Measurements from ENCODE around the gene HACE1.

Gene HACE1

DNA sequence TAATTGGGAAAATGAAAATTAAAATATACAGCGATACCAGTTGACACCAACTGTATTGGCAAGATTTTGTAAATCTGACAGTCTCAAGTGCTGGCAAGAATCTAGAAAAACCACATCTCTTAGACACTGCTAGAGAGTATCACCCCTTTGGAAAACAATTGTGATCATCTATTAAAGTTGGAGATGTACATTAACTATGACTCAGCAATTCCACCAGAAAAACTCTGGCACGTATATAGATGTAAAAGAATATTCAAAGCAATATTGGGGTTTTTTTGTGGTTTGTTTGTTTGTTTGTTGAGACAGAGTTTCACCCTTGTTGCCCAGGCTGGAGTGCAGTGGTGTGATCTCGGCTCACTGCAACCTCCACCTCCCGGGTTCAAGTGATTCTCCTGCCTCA lies 142.9 kb downstream of the HACE1 start:
- H3K4me3 ChIP-seq (IDR thresholded peaks at IDR 0.05; ENCODE audit: insufficient read depth, low read depth, low read length) = no peak overlapping the region

GRCh38 chr6:104714796-104715195 lies 144.9 kb downstream of the HACE1 start:
- Histone ChIP-seq H3K4me2 (no peak overlapping the region), H3K79me2 (ENCODE audit: insufficient read depth, low read depth) (no peaks in the 10 kb centered on the region), H3K9ac (no peak overlapping the region), H3K36me3 (ENCODE audit: insufficient read depth) (no peaks in the 10 kb centered on the region), H3K4me1 (ENCODE audit: low read depth, poor library complexity, severe bottlenecking) (no peaks in the 10 kb centered on the region), H3K27me3 (ENCODE audit: insufficient read depth, low read depth) (no peaks in the 10 kb centered on the region), H2AFZ (ENCODE audit: low read depth) (no peak overlapping the region), H3K4me3 (IDR thresholded peaks at IDR 0.05; ENCODE audit: insufficient read depth, low read depth, low read length) (no peak overlapping the region), H3K27ac (no peak overlapping the region), H4K20me1 (ENCODE audit: insufficient read depth) (no peaks in the 10 kb centered on the region)
- TF ChIP-seq, protein P1, sequence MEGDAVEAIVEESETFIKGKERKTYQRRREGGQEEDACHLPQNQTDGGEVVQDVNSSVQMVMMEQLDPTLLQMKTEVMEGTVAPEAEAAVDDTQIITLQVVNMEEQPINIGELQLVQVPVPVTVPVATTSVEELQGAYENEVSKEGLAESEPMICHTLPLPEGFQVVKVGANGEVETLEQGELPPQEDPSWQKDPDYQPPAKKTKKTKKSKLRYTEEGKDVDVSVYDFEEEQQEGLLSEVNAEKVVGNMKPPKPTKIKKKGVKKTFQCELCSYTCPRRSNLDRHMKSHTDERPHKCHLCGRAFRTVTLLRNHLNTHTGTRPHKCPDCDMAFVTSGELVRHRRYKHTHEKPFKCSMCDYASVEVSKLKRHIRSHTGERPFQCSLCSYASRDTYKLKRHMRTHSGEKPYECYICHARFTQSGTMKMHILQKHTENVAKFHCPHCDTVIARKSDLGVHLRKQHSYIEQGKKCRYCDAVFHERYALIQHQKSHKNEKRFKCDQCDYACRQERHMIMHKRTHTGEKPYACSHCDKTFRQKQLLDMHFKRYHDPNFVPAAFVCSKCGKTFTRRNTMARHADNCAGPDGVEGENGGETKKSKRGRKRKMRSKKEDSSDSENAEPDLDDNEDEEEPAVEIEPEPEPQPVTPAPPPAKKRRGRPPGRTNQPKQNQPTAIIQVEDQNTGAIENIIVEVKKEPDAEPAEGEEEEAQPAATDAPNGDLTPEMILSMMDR (conservative IDR thresholded peaks at IDR 0.05; ENCODE audit: low read depth, low read length) = no peak

More for the DNA sequence above, 142.9 kb downstream of the HACE1 start:
- H2AFZ ChIP-seq (ENCODE audit: low read depth) = no peak overlapping the region
- no peaks in the 10 kb centered on the region for H3K4me1 ChIP-seq (ENCODE audit: low read depth, poor library complexity, severe bottlenecking)
- H3K4me2 ChIP-seq = no peak overlapping the region
- no peak overlapping the region for H3K27ac ChIP-seq
- TF ChIP-seq, protein P1 (conservative IDR thresholded peaks at IDR 0.05; ENCODE audit: low read depth, low read length) = no peak
- H3K27me3 ChIP-seq (ENCODE audit: insufficient read depth, low read depth) = no peaks in the 10 kb centered on the region
- H3K9ac ChIP-seq = no peak overlapping the region
- H4K20me1 ChIP-seq (ENCODE audit: insufficient read depth) = no peaks in the 10 kb centered on the region
- H3K36me3 ChIP-seq (ENCODE audit: insufficient read depth) = no peaks in the 10 kb centered on the region
- H3K79me2 ChIP-seq (ENCODE audit: insufficient read depth, low read depth) = no peaks in the 10 kb centered on the region

DNA sequence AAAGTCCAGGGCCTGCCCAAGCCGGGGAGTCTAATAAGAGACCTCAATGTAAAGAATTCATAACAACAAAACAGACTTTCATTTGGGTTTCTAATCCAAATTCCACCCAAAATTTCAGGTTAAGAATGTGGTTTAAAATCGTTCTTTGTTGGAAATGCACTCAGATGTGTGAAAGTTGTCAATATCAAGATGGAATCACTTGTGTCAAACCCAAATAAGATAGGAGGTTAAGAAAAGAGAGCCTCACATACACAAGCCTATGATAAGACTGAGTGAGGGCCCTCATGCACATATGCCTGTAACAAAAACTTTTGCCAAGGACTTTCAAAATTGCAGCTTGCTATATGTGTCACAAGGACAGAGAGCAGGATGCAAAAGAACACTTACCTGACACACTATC lies 145.7 kb downstream of the HACE1 start:
- H3K79me2 ChIP-seq (ENCODE audit: insufficient read depth, low read depth) = no peaks in the 10 kb centered on the region
- no peak overlapping the region for H3K27ac ChIP-seq
- no peaks in the 10 kb centered on the region for H3K27me3 ChIP-seq (ENCODE audit: insufficient read depth, low read depth)
- H3K4me1 ChIP-seq (ENCODE audit: low read depth, poor library complexity, severe bottlenecking) = no peaks in the 10 kb centered on the region
- H3K36me3 ChIP-seq (ENCODE audit: insufficient read depth) = no peaks in the 10 kb centered on the region
- no peak overlapping the region for H2AFZ ChIP-seq (ENCODE audit: low read depth)
- H3K9ac ChIP-seq = no peak overlapping the region
- no peak overlapping the region for H3K4me2 ChIP-seq
- no peak overlapping the region for H3K4me3 ChIP-seq (IDR thresholded peaks at IDR 0.05; ENCODE audit: insufficient read depth, low read depth, low read length)
- TF ChIP-seq, protein P1 (conservative IDR thresholded peaks at IDR 0.05; ENCODE audit: low read depth, low read length) = no peak
- H4K20me1 ChIP-seq (ENCODE audit: insufficient read depth) = no peaks in the 10 kb centered on the region

DNA sequence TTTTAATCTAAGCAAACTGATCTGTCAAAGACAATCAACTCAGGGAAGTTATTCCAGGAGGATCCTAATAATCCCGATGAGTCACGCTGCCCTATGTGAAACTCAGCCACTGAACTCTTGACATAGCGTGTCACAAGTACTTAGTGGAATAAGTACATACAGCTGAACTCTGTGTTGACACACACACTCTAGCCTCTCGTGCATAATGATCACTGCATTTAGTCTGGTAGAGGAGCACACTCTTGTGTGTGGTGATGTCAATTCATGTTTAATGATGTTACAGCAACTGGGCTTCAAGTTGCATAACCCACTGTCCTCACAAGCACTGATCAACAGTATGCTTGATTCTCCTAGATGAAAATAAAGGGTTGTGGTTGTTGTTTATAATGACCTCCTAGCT lies 148.3 kb downstream of the HACE1 start:
- no peaks in the 10 kb centered on the region for H3K27me3 ChIP-seq (ENCODE audit: insufficient read depth, low read depth)
- H3K4me3 ChIP-seq (IDR thresholded peaks at IDR 0.05; ENCODE audit: insufficient read depth, low read depth, low read length) = no peak overlapping the region
- H3K9ac ChIP-seq = no peak overlapping the region
- H3K4me2 ChIP-seq = no peak overlapping the region
- H2AFZ ChIP-seq (ENCODE audit: low read depth) = no peak overlapping the region
- no peaks in the 10 kb centered on the region for H3K4me1 ChIP-seq (ENCODE audit: low read depth, poor library complexity, severe bottlenecking)
- no peak overlapping the region for H3K27ac ChIP-seq
- H3K36me3 ChIP-seq (ENCODE audit: insufficient read depth) = no peaks in the 10 kb centered on the region
- H4K20me1 ChIP-seq (ENCODE audit: insufficient read depth) = no peaks in the 10 kb centered on the region
- H3K79me2 ChIP-seq (ENCODE audit: insufficient read depth, low read depth) = no peaks in the 10 kb centered on the region
- TF ChIP-seq, protein P1 (conservative IDR thresholded peaks at IDR 0.05; ENCODE audit: low read depth, low read length) = no peak
